ENCODE results near the gene PPP1R13B. TPM values are rescaled to one million over a fixed set of nuclear protein-coding genes. Genes with fewer than 3 reads are reported as not detected.
"Not testable (repeated sequence)": the region's sequence is repeated elsewhere in the genome, so short reads cannot be mapped to it uniquely, and the experiment has no call there.

The PPP1R13B gene
- total and polyA plus RNA-seq, 7 experiments from 2014 or later: 3.3 to 26.8 (median 16.9) TPM

GRCh38 chr14:103846097-103846496 is 1.3 kb downstream of the PPP1R13B start:
- peak overlapping the region; percentile 62 for H3K27ac ChIP-seq (ENCODE audit: low read depth, low read length)
- H3K9me3 ChIP-seq (ENCODE audit: control insufficient read depth in 2 of 3, low read length in 3 of 3): no peaks in the 10 kb centered on the region
- POLR2A ChIA-PET: interaction anchor here (1.5 kb wide), 1 partner anchor 58 kb away, joined by 3 read pairs; no protein-coding TSS in a partner anchor
- intact Hi-C loops (cut with micrococcal nuclease): loop anchor here (2.0 to 10.0 kb wide), 5 partner anchors 25 to 906 kb away; partner anchors contain the start of genes SIVA1 (in 1 of the 2), XRCC3 (in 1 of the 2) and ZFYVE21 (in 1 of the 2)
- H3K36me3 ChIP-seq (ENCODE audit: control insufficient read depth in 2 of 3, insufficient read depth in 3 of 3, low read length in 3 of 3): no peaks in the 10 kb centered on the region
- ATAC-seq (no peak), DNase-seq (peak in 1 of 9 donors; percentile 2)
- no peaks in the 10 kb centered on the region for H3K27me3 ChIP-seq (ENCODE audit: control insufficient read depth in 2 of 2, insufficient read depth in 2 of 2, low read length in 2 of 2)
- CTCF ChIA-PET: no interaction called here
- Mint-ChIP-seq H3K4me1 (peaks cover 11 to 28% (median 18%) of the 10 kb centered on the region in 7 donors), H3K4me3 (peak overlapping the region; percentile 78 to 94 (median 89)), H3K36me3 (peaks cover 0 to 5% (median 2%) of the 10 kb centered on the region in 5 donors), H3K27me3 (peaks cover 0 to 36% (median 0%) of the 10 kb centered on the region in 5 donors), H3K9me3 (peaks cover 0 to 2% (median 0%) of the 10 kb centered on the region in 11 donors), H3K27ac (peak overlapping the region in 8 of 9 donors; percentile 64 to 92 (median 80))
- no peaks in the 10 kb centered on the region for H3K4me1 ChIP-seq (ENCODE audit: control insufficient read depth in 2 of 2, insufficient read depth in 2 of 2, low read length in 2 of 2)
- peak overlapping the region; percentile 40 for H3K4me3 ChIP-seq (ENCODE audit: low read length)

GRCh38 chr14:103845327-103845726 is 2.0 kb downstream of the PPP1R13B start:
- H3K4me3 Mint-ChIP-seq: peak overlapping the region in 5 of 10 donors; percentile 78 to 94 (median 90)
- peaks cover 0 to 5% (median 2%) of the 10 kb centered on the region in 5 donors for H3K36me3 Mint-ChIP-seq
- intact Hi-C loops (cut with micrococcal nuclease): loop anchor here (5.0 to 10.0 kb wide), 4 partner anchors 59 to 907 kb away; partner anchors contain the start of genes SIVA1 (in 1 of the 2), XRCC3 (in 1 of the 2) and ZFYVE21 (in 1 of the 2)
- no peak overlapping the region for H3K4me3 ChIP-seq (ENCODE audit: low read length)
- ChIA-PET CTCF (no interaction called here), POLR2A (interaction anchor here (0.7 kb wide), 1 partner anchor 1428 kb away, joined by 3 read pairs; no protein-coding TSS in a partner anchor)
- ATAC-seq: no peak
- no peaks in the 10 kb centered on the region for H3K4me1 ChIP-seq (ENCODE audit: control insufficient read depth in 2 of 2, insufficient read depth in 2 of 2, low read length in 2 of 2)
- H3K36me3 ChIP-seq (ENCODE audit: control insufficient read depth in 2 of 3, insufficient read depth in 3 of 3, low read length in 3 of 3): no peaks in the 10 kb centered on the region
- no peaks in the 10 kb centered on the region for H3K9me3 ChIP-seq (ENCODE audit: control insufficient read depth in 2 of 3, low read length in 3 of 3)
- no peak for DNase-seq
- H3K27me3 Mint-ChIP-seq: peaks cover 0 to 36% (median 0%) of the 10 kb centered on the region in 5 donors
- H3K9me3 Mint-ChIP-seq: peaks cover 0 to 2% (median 0%) of the 10 kb centered on the region in 11 donors
- no peaks in the 10 kb centered on the region for H3K27me3 ChIP-seq (ENCODE audit: control insufficient read depth in 2 of 2, insufficient read depth in 2 of 2, low read length in 2 of 2)
- peak overlapping the region in 1 of 9 donors; percentile 64 for H3K27ac Mint-ChIP-seq
- no peak overlapping the region for H3K27ac ChIP-seq (ENCODE audit: low read depth, low read length)
- peaks cover 11 to 28% (median 18%) of the 10 kb centered on the region in 7 donors for H3K4me1 Mint-ChIP-seq

GRCh38 chr14:103841265-103841664 is 6.1 kb downstream of the PPP1R13B start:
- H3K27ac Mint-ChIP-seq; H3K4me3 ChIP-seq (ENCODE audit: low read length); POLR2A ChIA-PET; CTCF ChIA-PET; H3K9me3 ChIP-seq (ENCODE audit: control insufficient read depth in 2 of 3, low read length in 3 of 3); H3K36me3 ChIP-seq (ENCODE audit: control insufficient read depth in 2 of 3, insufficient read depth in 3 of 3, low read length in 3 of 3); H3K27me3 ChIP-seq (ENCODE audit: control insufficient read depth in 2 of 2, insufficient read depth in 2 of 2, low read length in 2 of 2); ATAC-seq; H3K4me3 Mint-ChIP-seq; H3K9me3 Mint-ChIP-seq; DNase-seq; H3K27ac ChIP-seq (ENCODE audit: low read depth, low read length); H3K4me1 ChIP-seq (ENCODE audit: control insufficient read depth in 2 of 2, insufficient read depth in 2 of 2, low read length in 2 of 2): not testable (repeated sequence)
- Mint-ChIP-seq H3K36me3 (peaks cover 0 to 12% (median 5%) of the 10 kb centered on the region in 5 donors), H3K4me1 (peaks cover 5 to 39% (median 31%) of the 10 kb centered on the region in 7 donors), H3K27me3 (peaks cover 0 to 18% (median 0%) of the 10 kb centered on the region in 5 donors)
- intact Hi-C loops (cut with micrococcal nuclease): loop anchor here in 1 of 2 donors (10.0 kb wide), 1 partner anchor 64 kb away; no protein-coding TSS in a partner anchor

- ATAC-seq: no peak
- H3K27me3 Mint-ChIP-seq: peaks cover 0 to 6% (median 0%) of the 10 kb centered on the region in 5 donors
- H3K27ac ChIP-seq (ENCODE audit: low read depth, low read length): no peak overlapping the region
- no peaks in the 10 kb centered on the region for H3K9me3 ChIP-seq (ENCODE audit: control insufficient read depth in 2 of 3, low read length in 3 of 3)
- DNase-seq: no peak
- H3K4me3 Mint-ChIP-seq: no peak overlapping the region
- no peaks in the 10 kb centered on the region for H3K36me3 ChIP-seq (ENCODE audit: control insufficient read depth in 2 of 3, insufficient read depth in 3 of 3, low read length in 3 of 3)
- H3K36me3 Mint-ChIP-seq: peaks cover 0 to 12% (median 5%) of the 10 kb centered on the region in 5 donors
- H3K4me3 ChIP-seq (ENCODE audit: low read length): no peak overlapping the region
- ChIA-PET CTCF (no interaction called here), POLR2A (no interaction called here)
- no peak overlapping the region for H3K27ac Mint-ChIP-seq
- H3K4me1 Mint-ChIP-seq: peaks cover 0 to 27% (median 18%) of the 10 kb centered on the region in 7 donors
- H3K27me3 ChIP-seq (ENCODE audit: control insufficient read depth in 2 of 2, insufficient read depth in 2 of 2, low read length in 2 of 2): no peaks in the 10 kb centered on the region
- H3K9me3 Mint-ChIP-seq: no peaks in the 10 kb centered on the region
- intact Hi-C loops (cut with micrococcal nuclease): loop anchor here in 1 of 2 donors (10.0 kb wide), 1 partner anchor 65 kb away; no protein-coding TSS in a partner anchor
- no peaks in the 10 kb centered on the region for H3K4me1 ChIP-seq (ENCODE audit: control insufficient read depth in 2 of 2, insufficient read depth in 2 of 2, low read length in 2 of 2)
These were observed 7.4 kb downstream of the PPP1R13B start for GRCh38 chr14:103840014-103840413.

- Mint-ChIP-seq H3K9me3 (no peaks in the 10 kb centered on the region), H3K36me3 (peaks cover 0 to 12% (median 5%) of the 10 kb centered on the region in 5 donors), H3K4me3 (no peak overlapping the region), H3K27me3 (peaks cover 0 to 6% (median 0%) of the 10 kb centered on the region in 5 donors), H3K27ac (peak overlapping the region in 2 of 9 donors; percentile 16 to 79), H3K4me1 (peaks cover 0 to 26% (median 18%) of the 10 kb centered on the region in 7 donors)
- CTCF ChIA-PET: no interaction called here
- Histone ChIP-seq H3K27me3 (ENCODE audit: control insufficient read depth in 2 of 2, insufficient read depth in 2 of 2, low read length in 2 of 2) (no peaks in the 10 kb centered on the region), H3K9me3 (ENCODE audit: control insufficient read depth in 2 of 3, low read length in 3 of 3) (no peaks in the 10 kb centered on the region), H3K4me1 (ENCODE audit: control insufficient read depth in 2 of 2, insufficient read depth in 2 of 2, low read length in 2 of 2) (no peaks in the 10 kb centered on the region), H3K27ac (ENCODE audit: low read depth, low read length) (no peak overlapping the region), H3K4me3 (ENCODE audit: low read length) (no peak overlapping the region), H3K36me3 (ENCODE audit: control insufficient read depth in 2 of 3, insufficient read depth in 3 of 3, low read length in 3 of 3) (no peaks in the 10 kb centered on the region)
- intact Hi-C loops (cut with micrococcal nuclease): no loop called here
- no peak for DNase-seq
- ATAC-seq: no peak
- POLR2A ChIA-PET: no interaction called here
These were observed 7.8 kb downstream of the PPP1R13B start for GRCh38 chr14:103839579-103839978.

GRCh38 chr14:103838117-103838516 is 9.3 kb downstream of the PPP1R13B start:
- no peak overlapping the region for H3K27ac Mint-ChIP-seq
- Histone ChIP-seq H3K9me3 (ENCODE audit: control insufficient read depth in 2 of 3, low read length in 3 of 3) (no peaks in the 10 kb centered on the region), H3K4me3 (ENCODE audit: low read length) (no peak overlapping the region), H3K4me1 (ENCODE audit: control insufficient read depth in 2 of 2, insufficient read depth in 2 of 2, low read length in 2 of 2) (no peaks in the 10 kb centered on the region), H3K27me3 (ENCODE audit: control insufficient read depth in 2 of 2, insufficient read depth in 2 of 2, low read length in 2 of 2) (no peaks in the 10 kb centered on the region), H3K36me3 (ENCODE audit: control insufficient read depth in 2 of 3, insufficient read depth in 3 of 3, low read length in 3 of 3) (no peaks in the 10 kb centered on the region), H3K27ac (ENCODE audit: low read depth, low read length) (no peak overlapping the region)
- intact Hi-C loops (cut with micrococcal nuclease): no loop called here
- no peaks in the 10 kb centered on the region for H3K27me3 Mint-ChIP-seq
- ATAC-seq (no peak), DNase-seq (no peak)
- H3K4me3 Mint-ChIP-seq: no peak overlapping the region
- POLR2A ChIA-PET: interaction anchor here (0.7 kb wide), 1 partner anchor 11 kb away, joined by 3 read pairs; no protein-coding TSS in a partner anchor
- H3K36me3 Mint-ChIP-seq: peaks cover 0 to 7% (median 4%) of the 10 kb centered on the region in 5 donors
- H3K4me1 Mint-ChIP-seq: peaks cover 0 to 29% (median 22%) of the 10 kb centered on the region in 7 donors
- CTCF ChIA-PET: no interaction called here
- H3K9me3 Mint-ChIP-seq: no peaks in the 10 kb centered on the region

All from naive thymus-derived CD4-positive, alpha-beta T cell (primary cell).